NCI-H2196 (cell line): Measurements from ENCODE around the gene CFAP299.

Source experiments
- DNase-seq: peaks from one replicate; lab custom pipeline; 2025; ENCODE audit not compliant: unreplicated experiment; lab: John Stamatoyannopoulos, UW

Gene CFAP299

DNA sequence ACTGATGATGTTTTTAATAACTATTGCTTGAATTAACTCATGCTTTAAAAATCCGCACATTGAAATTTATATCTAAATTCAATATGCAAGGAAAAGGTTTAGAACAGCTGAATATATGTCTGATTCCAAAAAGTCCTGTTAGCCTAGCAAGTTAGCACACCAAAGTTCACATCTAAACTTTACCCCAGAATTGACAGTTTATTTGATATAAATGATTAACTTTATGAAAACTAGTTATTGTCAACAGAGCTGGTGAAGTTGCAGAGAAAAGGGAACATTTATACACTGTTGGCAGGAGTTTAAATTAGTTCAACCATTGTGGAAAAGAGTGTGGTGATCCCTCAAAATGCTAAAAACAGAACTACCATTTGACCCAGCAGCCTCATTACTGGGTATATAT lies 574.4 kb downstream of the CFAP299 start:
- no peak for DNase-seq

DNA sequence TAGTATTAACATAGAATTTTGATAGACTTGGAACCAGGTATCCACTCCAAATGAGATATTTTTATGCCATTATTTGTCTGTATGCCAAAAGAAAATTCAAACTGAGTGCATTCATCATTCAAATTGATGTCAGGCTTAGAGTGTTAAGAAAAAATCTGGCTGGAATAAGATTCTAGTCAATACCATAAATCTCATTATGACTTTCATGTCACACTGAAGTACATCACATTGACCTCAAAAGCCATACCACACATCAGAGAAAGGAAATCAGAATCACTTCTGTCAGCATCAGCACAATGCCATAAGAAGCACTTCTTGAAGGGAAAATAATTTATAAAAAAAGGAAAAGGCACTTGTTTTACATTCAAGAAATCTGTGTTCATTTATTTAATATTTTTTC lies 575.9 kb downstream of the CFAP299 start:
- DNase-seq, result no peak

DNA sequence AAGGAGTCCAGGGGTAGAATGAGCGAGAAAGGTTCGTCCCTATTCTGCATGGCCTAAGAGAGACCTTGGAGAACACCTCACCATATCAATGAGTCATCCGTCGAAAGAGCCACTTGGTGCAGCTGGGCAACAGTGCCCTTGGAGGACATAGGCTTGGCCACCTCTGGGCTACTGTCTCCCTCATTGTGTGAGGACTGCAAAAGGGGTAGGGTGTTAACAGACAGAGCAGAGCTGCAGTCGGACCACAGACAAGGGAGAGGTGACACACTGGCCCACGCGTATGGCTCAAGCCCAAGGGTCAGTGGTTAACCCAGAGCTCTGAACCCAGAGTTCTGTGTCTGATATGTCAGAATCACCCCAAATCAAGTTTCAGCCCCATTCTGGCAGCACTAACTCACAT lies 576.8 kb downstream of the CFAP299 start:
- no peak for DNase-seq

DNA sequence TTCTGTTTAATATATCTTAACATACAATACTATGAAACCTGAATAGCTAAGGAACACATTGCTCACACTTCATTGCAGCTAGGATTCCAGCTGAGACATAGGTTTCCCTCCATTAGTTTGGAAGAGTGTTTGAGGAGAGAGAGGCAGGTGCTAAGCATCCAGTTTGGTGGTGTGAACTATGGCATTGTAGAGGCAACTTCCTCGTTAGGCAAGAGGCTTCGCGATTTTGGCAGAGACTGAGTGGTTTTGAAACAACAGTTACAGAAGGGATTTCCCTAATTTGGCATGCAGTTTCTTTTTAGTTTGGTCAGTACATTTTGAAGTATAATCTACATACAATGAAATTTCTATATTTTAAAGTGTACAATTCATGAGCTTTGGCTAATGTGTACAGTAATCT lies 577.9 kb downstream of the CFAP299 start:
- no peak for DNase-seq

DNA sequence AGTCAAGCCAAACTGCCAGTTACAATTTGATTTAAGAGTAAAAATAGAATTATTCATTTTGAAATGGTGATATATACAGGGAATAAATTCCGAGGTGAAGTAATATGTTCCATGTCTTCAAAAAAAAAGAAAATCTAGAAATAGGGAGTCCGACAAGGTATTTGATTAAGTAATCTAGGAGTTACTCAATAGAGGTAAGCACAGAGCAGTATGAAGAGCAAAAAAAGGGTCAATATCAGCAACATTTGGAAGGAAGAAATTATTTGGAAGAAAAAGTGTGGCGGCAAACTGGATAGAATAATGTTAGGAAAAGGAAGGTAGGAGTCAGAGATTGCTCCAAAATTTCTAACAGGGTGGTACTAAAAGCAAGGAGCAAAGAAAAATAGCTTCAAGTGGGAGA lies 581.2 kb downstream of the CFAP299 start:
- no peak for DNase-seq

DNA sequence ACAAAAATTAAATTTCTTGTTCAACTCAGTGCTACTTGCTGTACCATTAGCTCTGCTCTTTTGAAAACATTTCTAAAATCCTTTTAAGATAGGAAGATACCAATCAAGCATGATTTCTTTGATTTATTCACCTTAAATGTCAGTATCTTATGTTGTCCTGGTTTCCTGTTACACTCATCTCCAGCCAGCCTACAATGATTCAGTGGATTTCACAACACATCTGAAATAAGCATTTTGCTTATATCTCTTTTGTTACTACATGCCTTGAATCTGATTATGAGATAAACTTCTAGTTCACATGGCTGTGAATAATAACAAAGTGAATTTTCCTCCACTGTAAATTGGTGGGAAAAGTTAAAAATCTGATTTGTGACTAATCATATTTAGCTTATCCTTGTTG lies 582.5 kb downstream of the CFAP299 start:
- DNase-seq, result no peak

DNA sequence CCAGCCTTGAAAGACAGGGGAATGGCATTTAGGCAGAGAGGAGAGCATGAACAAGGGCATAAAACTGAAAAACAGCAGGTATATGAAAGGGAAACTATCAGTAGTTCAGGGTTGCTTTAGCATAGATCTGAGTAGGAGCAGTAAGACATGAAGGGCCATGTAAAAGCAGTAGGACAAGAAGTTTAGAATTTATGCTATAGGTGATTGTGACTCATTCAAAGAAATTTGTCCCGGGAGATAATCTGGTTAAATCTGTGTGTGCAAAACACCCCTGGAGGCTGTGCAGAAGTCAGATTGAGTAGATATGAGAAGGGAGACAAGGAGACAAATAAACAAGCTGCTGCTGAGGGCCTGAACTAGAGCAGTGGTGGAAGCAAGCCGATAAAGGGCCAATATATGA lies 585.9 kb downstream of the CFAP299 start:
- DNase-seq, result no peak

DNA sequence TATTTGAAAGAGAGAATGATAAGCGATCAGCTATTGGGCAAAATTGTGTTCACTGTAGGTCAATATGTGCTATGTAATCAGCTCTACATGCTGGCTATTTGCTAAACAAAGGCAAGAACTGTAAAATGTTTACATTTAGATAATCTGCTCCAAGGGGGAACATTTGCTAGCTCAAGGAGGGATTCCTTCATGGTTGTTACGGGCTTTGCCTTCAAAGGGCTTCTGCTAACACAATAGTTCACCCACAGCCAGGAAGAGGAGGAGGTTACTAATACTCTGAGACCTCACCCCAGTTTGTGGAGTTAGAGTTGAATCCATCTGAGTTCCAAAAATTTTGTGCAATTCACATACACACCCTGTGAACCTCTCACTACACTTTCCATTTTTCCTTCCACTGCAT lies 587.4 kb downstream of the CFAP299 start:
- no peak for DNase-seq

DNA sequence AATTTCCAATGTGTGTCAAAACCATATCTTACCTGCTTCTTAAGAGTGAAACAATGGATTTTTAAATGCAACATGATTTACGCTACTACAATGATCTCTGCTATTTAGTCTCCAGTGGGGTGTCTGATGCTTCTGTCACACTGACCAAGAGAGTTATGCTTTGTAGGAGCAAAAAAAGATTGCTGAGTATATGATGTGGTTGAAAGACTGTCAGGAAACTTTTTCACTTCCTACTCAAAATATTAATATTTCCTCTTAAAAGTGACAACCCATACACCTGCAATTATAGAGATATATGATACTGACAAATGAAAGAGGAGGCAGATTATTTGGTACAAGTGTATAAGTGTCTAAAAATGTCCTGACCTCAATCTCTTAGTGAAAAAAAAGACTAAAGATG lies 589.8 kb downstream of the CFAP299 start:
- DNase-seq, result no peak

DNA sequence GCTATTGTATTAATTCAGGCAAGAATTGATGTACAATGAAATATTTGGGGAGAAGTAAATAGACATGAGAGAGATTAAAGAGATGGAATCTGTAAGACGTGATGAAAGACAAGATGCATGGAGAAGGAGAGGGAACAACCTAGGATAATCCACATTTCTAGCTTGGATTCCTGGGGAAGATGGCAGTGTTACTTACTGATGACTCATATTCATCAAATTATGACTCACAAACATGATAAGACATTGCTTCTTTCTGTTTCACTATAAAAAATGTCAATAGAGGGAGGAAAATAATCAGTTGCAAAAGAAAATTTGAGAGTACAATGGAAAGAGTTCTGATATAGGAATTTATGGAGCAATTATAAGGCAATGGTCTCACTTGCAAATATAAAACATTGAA lies 590.9 kb downstream of the CFAP299 start:
- no peak for DNase-seq

DNA sequence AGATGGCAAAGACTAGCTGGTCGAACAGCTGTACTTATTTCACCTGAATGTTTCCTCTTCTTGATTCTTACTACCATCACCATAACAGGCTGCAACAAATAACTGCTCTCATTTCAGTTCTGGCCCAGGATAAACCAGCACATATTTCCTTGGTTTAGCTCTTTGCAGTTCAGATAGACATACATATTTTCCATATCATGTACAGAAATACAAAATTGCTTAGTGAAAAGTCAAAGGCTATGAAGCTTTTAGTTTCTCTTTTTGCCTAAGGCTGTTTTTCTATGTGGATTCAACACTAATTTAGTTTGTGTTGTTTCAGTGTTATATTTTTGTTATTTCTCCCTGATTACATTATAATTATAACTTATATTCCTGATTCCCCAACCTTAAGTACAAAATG lies 591.4 kb downstream of the CFAP299 start:
- DNase-seq, result no peak

DNA sequence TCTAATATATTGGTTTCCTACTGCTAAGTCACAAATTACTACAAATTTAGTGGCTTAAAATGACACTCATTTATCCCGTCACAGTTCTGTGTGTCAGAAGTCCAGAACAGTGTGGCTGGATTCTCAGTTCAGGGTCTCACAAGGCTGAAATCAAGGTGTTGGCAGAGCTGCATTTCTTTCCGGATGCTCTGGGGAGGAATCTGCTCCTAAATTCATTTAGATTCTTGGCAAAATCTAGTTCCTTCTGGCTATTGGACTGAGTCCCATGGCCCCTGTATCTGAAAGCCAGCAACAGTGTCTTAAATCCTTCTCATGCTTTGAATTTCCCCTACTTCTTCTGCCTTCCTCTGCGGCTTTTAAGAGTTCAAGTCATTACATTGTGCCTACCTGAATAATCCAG lies 591.9 kb downstream of the CFAP299 start:
- no peak for DNase-seq

DNA sequence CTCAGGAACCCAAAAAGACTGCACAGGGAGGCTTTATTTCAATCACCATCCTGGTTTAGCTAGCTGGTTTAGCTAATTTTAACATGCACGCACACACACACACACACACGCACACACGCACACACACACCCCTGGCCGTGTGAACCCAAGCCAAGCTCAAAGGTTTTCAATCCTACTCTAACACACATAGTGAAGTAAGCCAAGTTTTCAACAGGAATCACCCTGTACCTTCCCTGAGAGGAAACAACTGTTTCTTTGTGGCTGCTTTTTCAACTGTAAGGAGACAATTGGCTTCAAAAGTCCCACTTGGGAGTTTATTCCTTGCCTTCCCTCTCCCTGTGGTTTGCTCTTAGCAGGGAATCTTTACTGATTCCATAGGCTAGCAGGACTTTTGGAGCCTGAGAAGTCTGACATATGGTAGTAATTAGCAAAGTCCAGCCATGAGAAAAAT lies 596.1 kb downstream of the CFAP299 start:
- DNase-seq, result no peak

DNA sequence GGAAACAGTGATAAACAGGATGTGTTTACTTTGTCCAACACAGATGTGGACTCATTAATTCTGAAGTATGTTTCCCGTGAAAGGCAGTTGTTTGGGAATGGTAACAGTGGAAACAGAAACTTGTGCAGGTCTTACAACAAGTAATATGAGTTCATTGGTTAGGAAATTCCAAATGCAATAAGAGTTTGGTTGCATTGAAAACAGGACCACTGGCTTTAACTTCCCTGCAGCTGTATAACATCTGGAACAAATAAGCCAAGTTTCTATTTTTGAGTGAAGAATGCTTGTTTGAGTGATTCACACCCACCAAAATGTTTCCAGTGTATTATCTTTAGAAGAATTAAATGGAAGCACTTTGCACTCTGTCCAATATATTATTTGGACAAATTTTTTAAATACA lies 612.6 kb downstream of the CFAP299 start:
- DNase-seq, result no peak

DNA sequence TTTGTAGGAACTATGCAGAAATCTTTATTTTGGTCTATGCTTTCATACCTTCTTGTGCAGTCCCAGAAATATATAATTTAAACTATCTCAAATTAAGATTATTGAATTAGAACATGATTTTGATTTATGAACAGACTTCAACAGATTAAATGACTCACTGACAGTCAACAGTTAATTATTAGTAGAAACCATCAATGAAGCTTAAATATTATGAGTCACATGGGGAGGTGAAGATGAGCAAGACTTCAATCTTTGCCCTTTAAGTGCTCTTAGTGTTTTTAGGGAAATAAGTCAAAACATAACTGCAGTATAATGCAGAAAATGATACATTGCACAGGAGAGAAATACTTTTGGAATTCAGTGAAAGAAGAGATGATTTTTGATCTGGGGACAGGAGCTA lies 613.5 kb downstream of the CFAP299 start:
- no peak for DNase-seq

DNA sequence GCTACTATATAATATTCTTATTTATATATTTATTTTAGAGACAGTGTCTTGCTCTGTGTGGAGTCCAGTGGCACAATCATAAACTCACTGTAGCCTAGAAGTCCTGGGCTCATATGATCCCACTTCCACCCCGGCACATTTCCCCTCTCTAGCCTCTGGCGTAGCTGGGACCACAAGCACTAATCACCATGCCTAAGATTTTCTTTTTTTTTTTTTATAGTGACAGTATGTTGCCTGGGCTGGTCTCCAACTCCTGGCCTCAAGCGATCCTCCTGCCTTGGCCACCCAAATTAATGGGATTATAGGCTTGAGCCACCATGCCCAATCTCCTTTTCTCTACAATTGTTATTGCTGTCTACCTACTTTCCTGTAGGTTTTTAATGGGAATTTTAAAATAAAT lies 620.9 kb downstream of the CFAP299 start:
- DNase-seq, result no peak

DNA sequence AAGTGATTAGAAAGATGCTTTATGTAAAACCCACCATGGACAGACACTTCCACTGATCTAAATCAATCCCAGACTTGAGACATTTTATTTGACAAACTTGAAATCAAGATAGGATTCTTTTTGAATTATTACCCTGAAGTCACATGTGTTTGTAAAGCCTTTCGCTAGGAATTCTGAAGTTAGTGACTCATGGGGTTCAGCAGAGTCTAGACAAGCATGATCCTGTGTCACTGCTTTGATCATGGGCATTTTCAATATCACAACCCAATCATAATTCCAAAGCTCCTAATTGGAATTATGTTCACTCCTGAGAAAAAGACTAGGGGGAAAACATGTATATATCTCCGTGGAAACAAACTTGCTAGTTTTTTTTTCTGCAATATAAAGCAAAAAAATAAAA lies 627.5 kb downstream of the CFAP299 start:
- no peak for DNase-seq

DNA sequence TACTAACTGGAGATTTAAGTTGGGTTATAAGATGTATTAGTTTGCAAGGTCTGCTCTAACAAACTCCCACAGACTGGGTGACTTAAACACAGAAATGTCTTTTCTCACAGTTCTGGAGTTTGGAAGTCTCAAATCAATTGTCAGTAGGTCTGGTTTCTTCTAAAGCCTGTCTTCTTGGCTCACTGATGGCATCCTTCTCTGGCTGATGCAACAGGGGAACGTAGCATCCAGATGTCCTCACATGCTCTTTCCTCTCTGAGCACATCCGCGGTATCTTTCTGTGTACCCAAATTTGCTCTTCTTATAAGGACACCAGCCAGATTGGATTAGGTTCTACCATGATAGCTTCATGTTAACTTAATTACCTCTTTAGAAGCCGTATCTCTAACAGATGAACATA lies 631.8 kb downstream of the CFAP299 start:
- DNase-seq, result no peak

DNA sequence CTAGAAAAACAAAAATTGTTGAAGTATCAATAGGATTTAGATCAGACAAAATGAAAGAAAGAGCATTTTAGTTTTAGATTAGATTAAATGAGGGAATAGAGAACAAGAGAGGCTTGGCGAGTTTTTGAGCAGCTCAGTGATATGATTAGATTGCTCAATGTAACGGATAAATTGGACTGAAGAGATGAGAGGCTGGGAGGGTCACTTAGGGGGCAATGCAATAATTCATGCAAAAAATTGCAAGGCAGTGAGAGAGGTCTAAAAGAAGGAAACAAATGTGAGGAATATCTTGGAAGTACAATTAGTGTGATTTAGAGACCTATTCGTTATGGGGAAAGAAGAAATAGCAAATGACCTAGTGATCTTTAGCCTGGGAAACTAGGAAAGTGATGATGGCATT lies 644.7 kb downstream of the CFAP299 start:
- no peak for DNase-seq

DNA sequence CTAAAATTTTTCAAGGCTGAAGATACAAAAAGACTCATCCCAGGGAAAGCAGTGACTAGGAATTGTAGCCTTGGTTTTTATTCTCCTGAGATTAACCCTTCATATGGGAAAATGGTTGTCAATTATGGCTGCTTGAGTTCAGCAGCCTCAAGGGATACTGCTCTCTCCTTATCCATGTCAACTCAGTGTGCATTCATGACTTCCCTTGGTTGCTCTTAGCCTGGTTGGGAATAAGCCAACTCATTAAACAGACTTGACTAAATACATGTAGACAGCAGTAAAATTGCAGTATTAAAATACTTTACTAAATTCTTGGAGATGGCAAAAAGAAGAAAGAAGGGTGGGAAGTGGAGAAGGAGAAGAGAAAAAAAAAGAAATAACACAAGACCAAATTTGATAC lies 650.5 kb downstream of the CFAP299 start:
- DNase-seq, result no peak

DNA sequence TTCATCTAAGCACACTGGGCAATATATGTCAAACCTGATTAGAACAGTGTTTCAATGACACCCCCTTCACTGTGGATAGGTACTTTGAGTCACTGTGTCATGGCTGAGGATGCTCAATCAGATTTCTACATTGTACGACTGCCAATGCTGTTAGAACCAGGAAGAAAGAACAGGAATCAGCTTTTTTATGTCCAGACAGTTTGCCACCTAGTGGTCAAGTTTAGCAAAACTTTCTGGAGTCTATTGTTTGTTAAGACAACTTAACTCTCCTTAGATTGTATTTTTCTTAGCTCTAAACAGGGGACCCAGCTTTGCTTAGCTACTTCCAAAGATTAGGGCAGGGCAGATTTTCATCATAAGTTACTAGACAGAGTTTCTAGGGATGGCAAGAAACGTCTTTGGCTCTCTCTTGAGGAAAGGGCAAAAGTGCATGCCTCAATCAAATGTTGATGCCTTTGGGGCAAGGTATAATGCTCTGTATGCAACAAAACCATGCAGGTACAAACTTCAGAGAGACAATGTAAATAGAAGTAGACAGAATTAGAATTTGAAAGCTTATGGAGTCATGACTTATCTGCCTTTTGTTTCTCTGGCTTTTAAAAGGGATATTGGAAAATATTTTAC lies 654.5 kb downstream of the CFAP299 start:
- peak; percentile 17 for DNase-seq

DNA sequence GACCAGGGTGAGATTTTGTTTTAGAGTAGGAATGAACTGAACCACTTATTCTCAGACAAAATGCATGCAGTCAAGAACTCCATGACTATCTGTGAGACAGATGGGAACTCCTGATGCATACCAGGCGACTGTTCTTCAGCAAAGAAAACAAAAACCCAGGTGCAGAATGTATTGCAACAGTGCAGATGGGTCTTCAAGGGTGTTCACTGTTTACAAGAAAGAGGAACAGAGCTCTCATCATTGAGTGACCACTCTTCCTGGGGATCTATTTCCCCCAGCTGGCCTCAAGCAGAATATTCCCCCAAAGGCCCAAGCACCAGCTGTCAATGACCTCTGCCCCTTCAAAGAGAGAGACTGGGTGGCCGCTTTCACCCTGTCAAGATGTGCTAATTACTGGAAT lies 655.3 kb downstream of the CFAP299 start:
- no peak for DNase-seq

DNA sequence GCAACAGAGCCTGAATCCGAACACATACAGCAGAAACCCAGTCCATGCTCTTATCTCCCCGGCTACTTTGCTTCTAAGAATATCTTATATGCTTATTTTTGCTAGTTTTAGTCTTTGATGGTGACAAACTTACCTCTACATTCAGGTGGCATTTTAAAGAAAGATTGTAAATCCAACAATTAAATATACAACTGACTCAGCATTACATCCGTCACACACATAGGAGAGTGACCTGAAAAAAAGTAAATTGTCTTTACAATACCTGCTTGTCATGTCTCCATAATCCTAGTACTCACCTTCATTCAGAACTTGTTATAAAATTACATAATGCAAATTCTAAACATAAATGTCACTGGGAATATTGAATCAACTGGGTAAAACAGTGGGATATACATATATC lies 664.4 kb downstream of the CFAP299 start:
- no peak for DNase-seq
